Esophagus muscularis mucosa (tissue), 3 donors: ENCODE results near the gene ZSCAN31.
"Not testable (repeated sequence)": the region's sequence is repeated elsewhere in the genome, so short reads cannot be mapped to it uniquely, and the experiment has no call there.

Experiments used
- EP300 ChIP-seq: sonication (generic); formaldehyde crosslinking; IDR thresholded peaks from one replicate; pipeline ENCODE4 v1.6.1; 2017; ENCODE audit warnings: antibody characterized with exemption
- TF ChIP-seq, protein P1 (sequence below), 3 experiments: fragments of 200-600 bp in 2 of 3; fragments of 450-650 bp in 1 of 3; sonication (generic) in 2 of 3; IDR thresholded peaks; one replicate each; pipeline ENCODE4 v1.5.1; 2017 to 2019; ENCODE audit warnings: antibody characterized with exemption in 3 of 3, mild to moderate bottlenecking in 2 of 3, moderate library complexity in 1 of 3

GRCh38 chr6:28365590-28365989 lies 29.6 kb upstream of the ZSCAN31 start:
- TF ChIP-seq, protein P1, sequence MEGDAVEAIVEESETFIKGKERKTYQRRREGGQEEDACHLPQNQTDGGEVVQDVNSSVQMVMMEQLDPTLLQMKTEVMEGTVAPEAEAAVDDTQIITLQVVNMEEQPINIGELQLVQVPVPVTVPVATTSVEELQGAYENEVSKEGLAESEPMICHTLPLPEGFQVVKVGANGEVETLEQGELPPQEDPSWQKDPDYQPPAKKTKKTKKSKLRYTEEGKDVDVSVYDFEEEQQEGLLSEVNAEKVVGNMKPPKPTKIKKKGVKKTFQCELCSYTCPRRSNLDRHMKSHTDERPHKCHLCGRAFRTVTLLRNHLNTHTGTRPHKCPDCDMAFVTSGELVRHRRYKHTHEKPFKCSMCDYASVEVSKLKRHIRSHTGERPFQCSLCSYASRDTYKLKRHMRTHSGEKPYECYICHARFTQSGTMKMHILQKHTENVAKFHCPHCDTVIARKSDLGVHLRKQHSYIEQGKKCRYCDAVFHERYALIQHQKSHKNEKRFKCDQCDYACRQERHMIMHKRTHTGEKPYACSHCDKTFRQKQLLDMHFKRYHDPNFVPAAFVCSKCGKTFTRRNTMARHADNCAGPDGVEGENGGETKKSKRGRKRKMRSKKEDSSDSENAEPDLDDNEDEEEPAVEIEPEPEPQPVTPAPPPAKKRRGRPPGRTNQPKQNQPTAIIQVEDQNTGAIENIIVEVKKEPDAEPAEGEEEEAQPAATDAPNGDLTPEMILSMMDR (IDR thresholded peaks at IDR 0.05): not testable (repeated sequence)
- not testable (repeated sequence) for TF ChIP-seq EP300
